Stomach (tissue), 4 donors: ENCODE results near the gene PRDM16.

ENCODE experiments used
- EP300 ChIP-seq: sonication (generic); formaldehyde crosslinking; IDR thresholded peaks from one replicate; pipeline ENCODE4 v1.6.1; 2017; ENCODE audit warnings: antibody characterized with exemption
- POLR2AphosphoS5 ChIP-seq, 3 donors: sonication (generic); formaldehyde crosslinking; IDR thresholded peaks; one replicate each; pipeline ENCODE4 v1.6.1; 2016; ENCODE audit warnings: antibody characterized with exemption in 3 of 3
- TF ChIP-seq, protein P1 (sequence below), 7 experiments: fragments of 450-650 bp in 4 of 7; fragments of 200-600 bp in 3 of 7; sonication (generic) in 3 of 7; IDR thresholded peaks; one replicate each; pipeline ENCODE4 v1.5.1; 2016 to 2019; ENCODE audit warnings: antibody characterized with exemption in 7 of 7, control low read depth in 2 of 7, mild to moderate bottlenecking in 1 of 7

DNA sequence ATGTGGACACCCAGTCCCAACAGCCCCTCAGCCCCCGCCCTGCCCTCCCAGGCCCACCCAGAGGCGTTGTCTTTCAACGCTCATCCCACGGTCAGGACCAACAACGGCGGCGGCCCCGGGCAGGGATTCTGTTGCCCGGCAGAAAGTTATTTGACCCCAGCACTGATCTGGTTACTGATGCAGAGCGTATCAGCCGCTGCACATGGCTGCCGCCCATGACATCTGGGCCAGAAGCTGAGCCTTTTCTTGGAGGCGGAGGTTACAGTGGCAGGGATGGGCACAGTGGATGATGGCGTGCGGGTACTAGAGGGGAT, 258.3 kb downstream of the PRDM16 start:
- TF ChIP-seq EP300: no peak
- TF ChIP-seq, protein P1, sequence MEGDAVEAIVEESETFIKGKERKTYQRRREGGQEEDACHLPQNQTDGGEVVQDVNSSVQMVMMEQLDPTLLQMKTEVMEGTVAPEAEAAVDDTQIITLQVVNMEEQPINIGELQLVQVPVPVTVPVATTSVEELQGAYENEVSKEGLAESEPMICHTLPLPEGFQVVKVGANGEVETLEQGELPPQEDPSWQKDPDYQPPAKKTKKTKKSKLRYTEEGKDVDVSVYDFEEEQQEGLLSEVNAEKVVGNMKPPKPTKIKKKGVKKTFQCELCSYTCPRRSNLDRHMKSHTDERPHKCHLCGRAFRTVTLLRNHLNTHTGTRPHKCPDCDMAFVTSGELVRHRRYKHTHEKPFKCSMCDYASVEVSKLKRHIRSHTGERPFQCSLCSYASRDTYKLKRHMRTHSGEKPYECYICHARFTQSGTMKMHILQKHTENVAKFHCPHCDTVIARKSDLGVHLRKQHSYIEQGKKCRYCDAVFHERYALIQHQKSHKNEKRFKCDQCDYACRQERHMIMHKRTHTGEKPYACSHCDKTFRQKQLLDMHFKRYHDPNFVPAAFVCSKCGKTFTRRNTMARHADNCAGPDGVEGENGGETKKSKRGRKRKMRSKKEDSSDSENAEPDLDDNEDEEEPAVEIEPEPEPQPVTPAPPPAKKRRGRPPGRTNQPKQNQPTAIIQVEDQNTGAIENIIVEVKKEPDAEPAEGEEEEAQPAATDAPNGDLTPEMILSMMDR (IDR thresholded peaks at IDR 0.05): no peak
- TF ChIP-seq POLR2AphosphoS5 (IDR thresholded peaks at IDR 0.05): no peak
